ENCODE measurements around the gene B4GALT2.

Gene B4GALT2

DNA sequence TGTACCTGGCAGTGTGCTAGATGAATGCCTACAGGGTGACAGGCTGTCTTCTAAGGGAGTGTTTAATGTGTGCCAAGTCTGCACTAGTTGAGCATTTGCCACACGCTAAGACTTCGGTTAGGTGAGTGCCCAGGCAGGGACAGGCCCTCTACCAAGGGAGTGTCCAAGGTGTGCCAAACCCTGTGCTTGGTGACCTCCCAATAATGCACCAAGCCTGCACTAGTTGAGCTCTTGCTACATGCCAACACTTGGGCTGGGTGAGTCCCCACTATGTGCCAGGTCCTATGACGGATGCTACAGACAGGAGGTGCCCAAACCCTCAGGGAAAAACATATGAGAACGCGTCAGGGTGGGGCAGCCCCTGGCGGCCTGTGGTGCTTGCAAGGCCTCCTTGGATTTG is 41.5 kb downstream of the B4GALT2 start:
- DNase-seq (ENCODE audit: low read depth): no peak
- no peak overlapping the region for H3K4me3 ChIP-seq (ENCODE audit: low read depth, low read length)

DNA sequence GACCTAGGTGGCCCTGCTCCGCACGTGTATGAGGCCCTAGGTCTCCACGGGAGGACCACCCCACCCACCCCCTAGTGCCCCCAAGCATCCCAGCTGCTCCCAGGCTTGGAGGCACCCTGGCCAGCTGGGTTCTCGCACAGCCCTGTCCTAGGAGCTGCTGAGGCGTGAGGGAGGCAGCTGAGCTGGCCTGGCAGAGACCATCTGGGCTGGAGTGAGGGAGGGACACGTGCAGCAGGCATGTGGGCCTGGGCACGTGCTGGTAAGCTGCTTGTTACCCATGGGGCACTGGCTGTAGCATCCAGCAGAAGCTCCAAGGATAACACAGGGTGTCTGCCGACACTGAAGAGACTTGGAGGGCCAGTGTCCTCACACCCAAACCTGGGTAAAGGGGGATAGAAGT is 42.1 kb downstream of the B4GALT2 start:
- DNase-seq (ENCODE audit: low read depth): no peak
- H3K4me3 ChIP-seq (ENCODE audit: low read depth, low read length): no peak overlapping the region

DNA sequence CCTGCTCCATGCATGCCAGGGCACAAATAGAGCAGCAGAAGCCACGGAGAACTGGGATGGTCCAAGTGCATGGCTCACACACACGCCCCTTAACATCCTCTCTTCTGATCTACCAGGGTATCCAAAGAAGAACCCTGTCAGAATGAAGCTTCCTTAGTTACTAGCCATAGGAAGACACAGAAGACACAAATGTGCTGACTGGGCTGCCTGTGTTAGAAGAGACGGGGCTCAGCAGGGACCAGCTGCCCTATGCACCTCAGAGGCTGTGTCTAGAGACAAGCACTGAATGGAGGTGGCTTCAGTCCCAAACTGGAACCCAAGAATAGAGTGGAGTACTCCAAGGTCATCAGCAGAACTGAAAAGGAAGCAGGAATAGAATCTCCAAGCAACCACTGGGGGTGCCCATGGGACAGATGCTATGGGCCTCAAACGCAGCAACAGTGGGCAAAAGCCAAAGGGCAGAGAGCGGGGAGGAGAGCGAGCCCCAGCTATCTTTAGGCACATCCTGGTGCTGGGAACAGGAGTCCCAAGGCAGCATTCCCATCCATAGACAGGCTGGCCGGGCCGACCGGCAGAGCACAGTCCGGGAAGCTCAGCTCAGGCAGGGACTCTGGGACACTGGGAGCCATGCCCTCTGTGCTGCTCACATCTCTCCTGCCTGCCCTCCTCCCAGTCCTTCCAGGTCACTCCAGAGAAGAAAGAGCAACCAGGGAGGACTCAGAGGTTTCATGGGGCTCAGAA is 42.7 kb downstream of the B4GALT2 start:
- no peak overlapping the region for H3K4me3 ChIP-seq (ENCODE audit: low read depth, low read length)

DNA sequence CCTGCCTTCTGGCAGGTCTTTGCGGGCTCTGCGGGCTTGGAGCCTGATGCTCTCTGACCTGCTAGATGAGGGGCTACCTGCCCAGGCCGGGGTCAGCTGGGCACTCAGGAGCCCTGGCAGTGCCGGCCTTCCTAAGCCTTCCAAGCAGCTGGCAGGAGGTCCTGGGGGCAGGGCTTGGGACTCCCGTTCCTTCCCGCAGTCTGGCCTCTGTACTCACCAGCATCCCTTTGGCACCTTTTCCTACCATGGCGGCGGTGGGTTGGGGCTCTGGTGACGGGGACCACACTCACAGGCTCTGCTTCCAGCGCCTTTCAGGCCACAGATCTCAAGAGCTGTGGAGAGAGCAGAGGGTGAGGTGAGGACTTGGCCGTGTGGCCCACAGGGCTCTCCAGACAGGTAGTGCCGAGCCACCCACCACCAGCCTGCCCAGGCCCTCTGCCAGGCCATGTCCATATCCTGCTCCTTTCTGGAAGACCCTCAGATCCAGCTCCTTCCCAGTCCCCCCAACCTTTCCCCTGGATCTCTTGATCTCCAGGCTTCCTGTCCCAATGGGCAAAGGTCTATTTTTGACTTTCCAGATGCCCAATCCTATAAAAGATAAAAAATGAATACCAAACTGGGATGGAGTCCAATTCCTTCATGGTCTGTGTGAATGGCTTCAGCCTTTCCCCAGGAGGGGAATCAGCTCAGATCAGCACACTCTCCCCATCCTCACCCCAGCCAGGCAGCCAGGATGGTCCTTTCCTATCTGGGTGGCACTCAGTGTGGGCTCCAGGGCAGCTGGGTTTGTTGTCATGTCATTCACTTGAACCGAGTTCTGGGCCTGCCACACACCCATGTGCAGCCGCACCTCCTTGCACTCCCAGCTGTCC is 45.3 kb downstream of the B4GALT2 start:
- no peak for DNase-seq (ENCODE audit: low read depth)
- H3K4me3 ChIP-seq (ENCODE audit: low read depth, low read length): no peak overlapping the region

More for the DNA sequence above, 42.7 kb downstream of the B4GALT2 start:
- DNase-seq (ENCODE audit: low read depth): no peak

DNA sequence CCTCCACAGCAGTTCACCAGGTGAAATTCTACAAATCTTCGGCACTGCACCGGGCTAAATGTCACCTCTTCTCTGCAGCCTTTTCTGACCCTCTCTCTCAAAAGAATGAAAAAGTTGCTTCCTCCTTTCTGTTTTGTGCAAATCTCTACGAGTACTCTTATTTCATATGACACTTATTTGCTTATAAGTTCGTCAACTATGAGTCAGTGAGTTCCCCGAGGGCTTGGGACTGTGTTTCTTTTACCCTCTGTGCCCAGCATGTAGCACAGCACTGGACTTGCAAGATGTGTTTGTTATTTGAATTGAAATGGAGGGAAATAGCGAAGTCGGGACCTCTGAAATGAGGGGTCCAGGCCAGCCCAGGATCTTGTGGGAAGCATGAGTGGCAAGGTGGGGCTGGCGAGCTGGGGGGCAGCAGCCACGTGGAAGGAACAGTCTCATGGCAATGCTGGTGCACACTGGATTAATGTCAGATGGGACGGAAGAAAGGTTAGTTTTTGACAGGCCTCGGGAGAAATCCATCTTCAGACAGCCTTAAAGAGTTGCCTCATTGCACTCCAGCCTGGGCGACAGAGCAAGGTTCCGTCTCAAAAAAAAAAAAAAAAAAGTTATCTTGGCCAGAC is 46.0 kb downstream of the B4GALT2 start:
- no peak for DNase-seq (ENCODE audit: low read depth)

DNA sequence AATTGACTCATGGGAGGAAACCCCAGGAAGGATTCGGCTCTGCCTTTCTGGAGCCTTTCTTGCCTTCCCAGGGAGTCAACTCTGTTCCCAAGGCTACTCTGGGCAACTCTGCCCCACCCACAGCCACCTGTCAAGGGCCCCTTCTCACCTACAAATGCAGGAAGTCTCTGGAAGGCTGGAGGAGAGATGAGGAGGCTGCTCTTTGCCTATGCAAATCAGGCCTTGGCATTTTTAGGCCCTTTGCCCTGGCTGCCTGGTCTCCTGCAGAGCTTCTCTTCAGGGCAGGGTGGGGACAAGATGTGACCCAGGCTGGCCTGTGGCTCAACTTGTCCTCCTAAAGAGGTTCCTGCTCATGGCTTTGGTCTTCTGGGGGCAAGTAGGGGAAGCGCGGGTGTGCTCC is 46.8 kb downstream of the B4GALT2 start:
- no peak overlapping the region for H3K4me3 ChIP-seq (ENCODE audit: low read depth, low read length)
- no peak for DNase-seq (ENCODE audit: low read depth)

More for the DNA sequence above, 46.0 kb downstream of the B4GALT2 start:
- no peak overlapping the region for H3K4me3 ChIP-seq (ENCODE audit: low read depth, low read length)

DNA sequence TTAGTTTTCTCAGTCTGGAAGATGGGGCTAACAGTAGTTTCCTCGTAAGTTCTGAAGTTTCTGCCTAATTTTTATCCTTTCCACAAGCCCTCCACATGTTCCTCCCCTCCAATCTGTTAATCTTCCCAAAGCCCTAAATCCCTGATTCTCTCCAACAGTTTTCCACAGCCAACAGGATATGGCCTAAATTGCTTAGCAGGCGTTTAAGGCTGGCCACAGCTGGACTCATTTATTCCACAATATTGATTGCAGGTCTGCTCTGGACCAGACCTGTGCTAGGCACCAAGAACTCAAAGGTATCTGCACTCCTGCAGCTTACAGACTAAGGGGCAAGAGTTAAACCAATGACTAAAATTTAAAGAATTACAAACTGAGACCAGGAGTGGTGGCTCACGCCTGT is 48.3 kb downstream of the B4GALT2 start:
- no peak overlapping the region for H3K4me3 ChIP-seq (ENCODE audit: low read depth, low read length)
- DNase-seq (ENCODE audit: low read depth): no peak

DNA sequence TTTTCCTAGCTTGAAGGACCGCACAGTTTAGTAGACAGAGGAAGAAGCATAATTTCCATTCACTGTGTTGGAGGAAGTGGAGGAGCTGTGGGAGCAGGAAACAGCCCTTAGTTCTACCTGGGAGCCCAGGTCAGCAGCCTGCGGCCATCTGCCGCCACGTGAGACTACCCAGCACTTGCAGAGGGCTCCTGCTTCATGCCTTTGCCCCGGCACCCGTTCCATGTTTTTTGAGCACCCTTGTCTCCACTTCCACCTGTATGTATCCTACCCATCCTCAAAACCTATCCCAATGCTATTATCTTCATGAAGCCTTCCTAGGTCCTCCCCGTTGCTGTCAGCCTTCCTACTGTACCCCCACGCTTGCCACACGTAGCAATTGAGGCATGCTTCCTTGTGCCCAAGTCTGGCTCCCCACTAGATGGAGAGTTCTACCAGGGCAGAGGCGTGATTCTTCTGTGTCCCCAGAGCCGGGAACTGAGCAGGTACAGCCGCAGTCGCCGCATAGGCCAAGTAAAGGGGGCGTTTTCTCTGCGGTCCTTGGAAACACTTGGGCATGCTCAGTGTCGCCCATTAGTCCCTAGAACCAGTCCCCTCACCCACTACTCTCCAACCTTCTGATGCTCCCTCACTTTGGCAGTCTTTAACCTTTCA is 50.4 kb downstream of the B4GALT2 start:
- no peak for DNase-seq (ENCODE audit: low read depth)
- peak overlapping the region; percentile 88 for H3K4me3 ChIP-seq (ENCODE audit: low read depth, low read length)

DNA sequence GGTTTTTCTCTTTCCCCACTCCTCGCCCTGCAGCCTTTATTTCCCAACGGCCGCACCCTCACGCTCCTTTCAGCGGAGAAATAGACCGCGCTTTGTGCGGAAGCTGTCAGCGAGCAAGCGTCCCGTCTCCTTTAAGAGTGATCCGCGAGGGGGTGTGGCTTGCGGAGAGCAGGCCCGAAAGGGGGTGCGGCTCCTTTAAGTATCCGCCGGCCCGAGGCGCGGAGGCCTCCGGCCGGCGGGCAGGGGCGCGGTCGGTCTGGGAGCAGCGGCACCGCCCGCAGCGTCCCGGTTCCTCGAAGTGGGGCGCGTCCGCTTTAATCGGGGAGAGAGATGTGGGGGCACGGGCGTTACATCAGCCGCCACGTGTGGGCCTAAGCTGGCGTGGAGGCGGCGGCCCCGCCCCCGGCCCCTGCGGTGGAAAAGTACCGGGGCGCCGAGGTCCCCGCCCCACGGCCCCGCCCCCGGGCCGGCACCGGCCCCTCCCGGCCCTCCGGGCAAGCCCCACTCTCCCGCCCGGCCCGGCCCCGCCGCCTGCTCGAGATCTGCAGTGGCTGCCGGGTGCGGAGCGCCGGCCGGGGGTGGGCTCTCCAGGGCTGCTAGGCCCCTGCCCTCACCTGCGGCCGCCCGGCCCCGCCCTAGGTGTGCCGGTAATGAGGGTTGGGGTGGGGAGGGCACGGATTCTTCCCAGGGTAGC is 51.0 kb downstream of the B4GALT2 start:
- DNase-seq (ENCODE audit: low read depth): peak; percentile 63
- H3K4me3 ChIP-seq (ENCODE audit: low read depth, low read length): peak overlapping the region; percentile 88

DNA sequence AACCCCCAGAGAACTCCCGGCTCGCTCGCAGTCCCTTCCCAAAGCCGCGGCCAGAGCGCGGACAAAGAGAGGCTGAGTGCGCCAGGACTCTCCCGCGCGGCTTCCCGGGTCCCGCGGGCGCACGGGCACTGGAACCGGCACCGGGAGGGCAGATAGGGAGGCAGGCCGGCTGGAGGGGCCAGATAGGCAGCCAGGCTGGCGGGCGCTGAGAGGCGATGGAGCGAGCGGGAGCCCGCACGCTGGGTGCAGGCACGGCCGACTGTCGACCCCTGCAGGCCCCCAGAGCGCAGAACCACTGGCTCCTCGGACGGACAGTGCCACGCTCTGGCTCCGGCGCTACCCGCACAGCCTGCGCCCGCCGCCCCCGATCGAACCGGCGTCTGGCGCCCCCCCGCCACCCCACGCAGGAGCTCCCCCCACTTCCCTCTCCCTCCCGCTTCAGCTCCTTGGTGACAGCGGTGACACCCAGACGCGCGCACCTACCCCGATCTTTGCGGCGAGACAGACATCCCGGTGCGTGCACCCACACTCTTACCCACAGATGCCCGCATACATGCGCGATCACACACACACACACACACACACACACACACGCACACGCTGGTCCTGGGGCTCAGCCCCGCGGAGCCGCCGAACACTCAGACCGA is 51.7 kb downstream of the B4GALT2 start:
- DNase-seq (ENCODE audit: low read depth): no peak
- peak overlapping the region; percentile 88 for H3K4me3 ChIP-seq (ENCODE audit: low read depth, low read length)

DNA sequence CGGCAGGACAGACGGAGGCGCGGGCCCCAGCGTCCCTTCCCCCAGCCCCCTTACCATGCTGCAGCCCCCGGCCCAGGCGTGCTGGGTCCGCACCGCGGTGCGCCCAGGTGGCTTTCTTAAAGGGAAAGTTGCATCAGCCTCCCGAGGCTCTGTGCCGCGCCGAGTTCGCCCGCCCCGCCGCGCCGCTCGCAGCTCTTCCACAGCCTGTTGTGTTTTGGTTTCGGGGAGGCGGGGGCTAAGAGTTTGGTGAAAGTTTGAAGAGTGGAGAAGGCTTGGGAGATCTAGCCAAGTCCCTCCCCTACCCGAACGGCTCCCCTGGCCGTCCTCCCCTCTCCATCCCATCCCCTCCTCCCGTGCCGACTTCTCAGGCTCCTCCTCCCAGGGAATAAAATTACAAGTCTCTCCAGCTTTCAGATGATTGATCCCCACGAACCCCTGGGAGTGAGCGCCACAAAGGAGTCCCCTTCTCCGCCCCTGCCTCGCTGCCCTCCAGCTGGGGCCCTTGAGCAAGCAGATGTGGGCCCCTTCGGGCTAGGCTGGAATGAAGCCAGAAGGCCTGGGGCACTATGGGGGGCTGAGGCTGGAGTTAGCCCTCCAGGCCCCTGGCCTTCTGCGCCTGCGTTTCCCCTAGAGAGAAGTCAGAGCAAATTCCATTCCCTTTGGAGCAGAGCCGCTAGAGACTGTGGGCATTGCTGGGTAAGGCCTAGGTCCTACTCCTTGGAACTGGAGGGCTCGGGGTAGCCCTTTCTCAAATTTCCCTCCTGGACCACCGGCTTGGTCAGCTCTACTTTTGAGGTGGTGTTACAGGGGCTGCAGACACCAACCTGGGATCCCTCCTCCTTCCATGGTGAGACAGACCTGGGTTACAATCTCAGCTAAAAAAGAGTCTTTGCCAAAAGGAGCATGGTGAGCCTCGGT is 52.5 kb downstream of the B4GALT2 start, which contains the start of gene SLC6A9:
TSS of gene SLC6A9 (minus strand) at position 211 of the 918 bp plus-strand sequence. CDS start 7,185 bp downstream, outside the sequence.
- peak; percentile 55 for DNase-seq (ENCODE audit: low read depth)
- peak within 1 kb of the TSS; percentile 88 for H3K4me3 ChIP-seq (ENCODE audit: low read depth, low read length)

DNA sequence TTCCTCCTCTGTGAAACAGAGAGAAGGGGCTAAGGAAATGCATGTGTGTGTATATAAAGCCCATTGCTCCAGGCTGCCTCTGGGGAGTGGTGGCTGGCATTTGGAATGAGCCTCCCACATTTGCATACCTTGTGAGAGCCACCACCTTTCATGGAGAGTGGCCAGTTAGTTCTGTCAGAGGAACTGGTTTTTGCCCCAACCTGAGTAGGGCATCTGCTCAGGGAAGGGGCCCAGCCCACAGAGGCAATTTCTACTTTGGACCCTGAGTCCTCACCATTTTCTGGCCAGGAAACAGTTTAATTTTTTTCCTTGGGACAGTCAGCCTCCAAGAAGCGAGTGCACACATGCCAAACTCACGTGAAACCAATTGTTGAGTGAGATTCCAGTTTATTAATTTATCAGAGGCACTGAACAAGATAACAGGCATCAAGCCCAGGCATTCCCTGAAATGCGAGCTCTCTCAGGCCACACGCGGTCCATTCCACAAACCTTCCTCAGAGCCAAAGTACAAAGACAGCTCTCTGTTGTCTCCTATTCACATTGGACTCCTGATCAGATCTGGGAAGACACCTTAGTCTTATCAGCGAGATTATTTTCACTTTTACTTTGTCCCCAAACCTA is 53.3 kb downstream of the B4GALT2 start:
- H3K4me3 ChIP-seq (ENCODE audit: low read depth, low read length): no peak overlapping the region
- no peak for DNase-seq (ENCODE audit: low read depth)

DNA sequence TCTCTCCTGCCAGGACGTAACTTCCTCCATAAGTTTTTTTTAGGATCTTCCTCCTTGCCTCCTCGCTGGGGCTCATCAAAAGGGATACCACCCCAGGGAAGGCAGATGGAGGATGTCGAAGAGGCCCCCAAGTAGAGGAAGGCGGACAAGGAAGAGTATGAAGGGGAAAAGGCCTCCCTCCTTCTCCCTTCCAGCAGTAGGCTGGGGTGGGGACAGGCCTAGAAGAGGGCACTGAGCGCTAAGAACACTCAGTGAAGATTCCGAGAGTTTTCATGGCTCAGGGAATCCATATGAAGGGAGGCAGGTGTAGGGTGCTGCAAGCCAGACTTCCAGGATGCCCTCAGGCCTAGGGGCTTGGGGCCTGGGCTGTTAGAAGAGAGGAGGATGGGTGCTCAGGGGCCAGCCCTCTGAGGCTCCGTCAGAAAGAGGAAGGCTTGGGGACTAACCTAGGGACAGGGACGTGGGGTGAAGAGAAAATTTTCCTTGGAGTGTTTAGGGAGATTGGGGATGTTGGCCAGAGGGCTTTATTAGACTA is 54.1 kb downstream of the B4GALT2 start:
- DNase-seq (ENCODE audit: low read depth): no peak
- H3K4me3 ChIP-seq (ENCODE audit: low read depth, low read length): no peak overlapping the region

DNA sequence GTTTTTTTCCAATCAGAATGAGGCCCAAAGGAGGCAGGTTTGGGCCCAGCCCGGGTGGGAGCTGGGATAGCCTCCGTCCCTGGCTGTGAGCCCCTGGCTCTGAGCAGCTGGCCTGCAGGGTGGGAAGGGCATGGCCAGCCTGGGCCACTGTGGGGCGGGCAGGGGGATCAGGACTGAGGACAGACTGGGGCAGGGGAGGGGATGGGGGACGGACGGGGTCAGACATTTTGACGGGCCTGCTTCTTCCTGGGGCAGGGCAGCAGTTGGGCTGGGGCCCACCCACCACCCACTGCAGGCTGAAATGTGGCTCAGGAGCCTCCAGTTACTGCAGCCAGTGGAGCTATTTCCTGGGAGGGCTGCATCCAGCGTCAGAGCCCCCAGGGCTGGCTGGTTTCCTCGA is 54.7 kb downstream of the B4GALT2 start:
- no peak overlapping the region for H3K4me3 ChIP-seq (ENCODE audit: low read depth, low read length)
- DNase-seq (ENCODE audit: low read depth): no peak

DNA sequence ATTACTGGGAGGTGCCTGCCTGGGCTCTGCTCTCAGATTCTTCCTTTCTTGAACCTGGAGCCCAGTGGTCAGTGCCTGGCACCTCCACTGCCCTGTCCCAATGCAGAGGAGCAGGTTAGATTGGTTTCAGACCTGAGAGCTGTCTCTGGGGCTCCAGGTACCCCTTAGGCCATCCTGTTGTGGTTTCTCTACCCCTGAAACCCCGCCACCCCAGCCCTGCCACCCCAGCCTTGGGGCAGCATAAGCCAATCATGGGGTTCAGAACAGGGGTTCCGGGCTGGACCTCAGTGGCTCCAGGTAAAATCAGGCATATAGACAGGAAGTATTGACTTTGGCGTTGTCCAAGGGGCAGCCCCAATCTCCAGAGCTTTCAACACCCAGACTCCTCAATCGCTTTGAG is 55.4 kb downstream of the B4GALT2 start:
- DNase-seq (ENCODE audit: low read depth): no peak

DNA sequence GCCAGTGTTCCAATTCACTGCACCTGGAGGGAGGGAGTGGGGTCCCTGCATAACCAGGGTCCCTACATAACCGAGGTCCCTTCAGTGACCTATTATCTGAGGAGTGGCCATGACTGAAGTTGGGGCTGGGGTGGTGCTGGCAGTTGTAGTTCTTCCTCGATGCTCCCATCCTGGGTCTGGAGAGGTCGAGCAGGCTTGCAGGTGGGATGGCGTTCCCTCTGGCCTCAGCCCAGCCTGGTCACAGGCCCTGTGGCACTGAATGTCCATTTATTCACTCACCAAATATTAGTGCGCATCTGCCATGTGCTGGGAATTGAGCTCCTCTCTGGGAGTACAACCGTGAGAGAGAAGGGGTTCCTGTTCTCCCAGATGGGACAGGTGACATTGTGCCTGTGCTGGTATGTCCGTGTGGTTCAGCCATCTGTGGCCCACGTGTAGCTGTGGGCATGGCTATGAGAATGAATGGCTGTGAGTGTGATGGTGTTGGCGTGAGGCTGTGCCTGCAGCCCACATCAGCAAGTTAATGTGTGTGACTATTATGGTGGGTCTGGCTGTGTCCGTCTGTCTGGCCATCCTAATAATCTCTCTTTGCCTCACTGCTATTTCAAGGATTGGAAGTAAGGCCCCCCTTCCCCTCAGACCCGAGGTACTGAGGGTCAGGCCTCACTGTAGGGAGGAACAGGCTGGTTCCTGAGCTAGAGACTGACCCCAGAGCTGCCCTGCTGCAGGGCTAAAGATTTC is 56.1 kb downstream of the B4GALT2 start:
- H3K4me3 ChIP-seq (ENCODE audit: low read depth, low read length): no peak overlapping the region
- no peak for DNase-seq (ENCODE audit: low read depth)

More for the DNA sequence above, 55.4 kb downstream of the B4GALT2 start:
- H3K4me3 ChIP-seq (ENCODE audit: low read depth, low read length): no peak overlapping the region
